GM19193 (cell line): ENCODE measurements around the gene MNS1.

Experiments
- POLR2A ChIP-seq: IDR thresholded peaks from 4 replicates; pipeline ENCODE4 v1.6.1; 2011; ENCODE audit not compliant: insufficient read depth, insufficient read length; ENCODE audit errors: extremely low read depth

MNS1 gene

GRCh38 chr15:56464893-56465520 is at the start of gene MNS1:
TSS of gene MNS1 (minus strand) at chr15:56465137. CDS start at chr15:56464972, 165 bp downstream.
- peak; percentile 74 for TF ChIP-seq POLR2A

- no peak for TF ChIP-seq POLR2A
Measured at GRCh38 chr15:56496635-56497034, 31.7 kb upstream of the MNS1 start.

GRCh38 chr15:56495533-56495932 is 30.6 kb upstream of the MNS1 start:
- no peak for TF ChIP-seq POLR2A

- no peak for TF ChIP-seq POLR2A
Measured at GRCh38 chr15:56495053-56495452, 30.1 kb upstream of the MNS1 start.

GRCh38 chr15:56492791-56493555 is 28.0 kb upstream of the MNS1 start:
- no peak for TF ChIP-seq POLR2A

GRCh38 chr15:56492236-56492635 is 27.3 kb upstream of the MNS1 start:
- TF ChIP-seq POLR2A = no peak

GRCh38 chr15:56491110-56491722 is 26.3 kb upstream of the MNS1 start:
- no peak for TF ChIP-seq POLR2A

GRCh38 chr15:56490461-56490860 is 25.5 kb upstream of the MNS1 start:
- TF ChIP-seq POLR2A = no peak

- TF ChIP-seq POLR2A = no peak
Measured at GRCh38 chr15:56484287-56484686, 19.4 kb upstream of the MNS1 start.

GRCh38 chr15:56475351-56475750 is 10.4 kb upstream of the MNS1 start:
- no peak for TF ChIP-seq POLR2A

- no peak for TF ChIP-seq POLR2A
Measured at GRCh38 chr15:56473017-56473416, 8.1 kb upstream of the MNS1 start.

- TF ChIP-seq POLR2A = no peak
Measured at GRCh38 chr15:56472278-56472677, 7.3 kb upstream of the MNS1 start.

GRCh38 chr15:56471440-56472069 is 6.6 kb upstream of the MNS1 start:
- no peak for TF ChIP-seq POLR2A

GRCh38 chr15:56469483-56469882 is 4.5 kb upstream of the MNS1 start:
- TF ChIP-seq POLR2A = no peak

- no peak for TF ChIP-seq POLR2A
Measured at GRCh38 chr15:56468401-56468800, 3.5 kb upstream of the MNS1 start.
